Chondrocyte (in vitro differentiated cells): Measurements from ENCODE around the gene NME2. TPM values are rescaled to one million over a fixed set of nuclear protein-coding genes. Genes with fewer than 3 reads are reported as not detected.

Source experiments
- DNase-seq: peaks from one replicate; pipeline ENCODE4 v3.0.0; 2021; ENCODE audit warnings: mixed read lengths, low spot score
- H3K27ac Mint-ChIP-seq: one replicate; pipeline ENCODE4 v1.8.0; 2021; ENCODE audit warnings: mild to moderate bottlenecking, moderate library complexity, mixed read lengths; ENCODE audit not compliant: unreplicated experiment
- H3K27me3 Mint-ChIP-seq: 2 replicates; pipeline ENCODE4 v1.8.0; 2021; ENCODE audit warnings: low read depth, mixed read lengths
- H3K36me3 Mint-ChIP-seq: 2 replicates; pipeline ENCODE4 v1.8.0; 2021; ENCODE audit warnings: low read depth, mixed read lengths
- H3K4me1 Mint-ChIP-seq: 2 replicates; pipeline ENCODE4 v1.8.0; 2021; ENCODE audit warnings: low read depth, mild to moderate bottlenecking, mixed read lengths
- H3K4me3 Mint-ChIP-seq: one replicate; pipeline ENCODE4 v1.8.0; 2021; ENCODE audit warnings: mild to moderate bottlenecking, moderate library complexity, mixed read lengths; ENCODE audit not compliant: unreplicated experiment
- H3K9me3 Mint-ChIP-seq: 2 replicates; pipeline ENCODE4 v1.8.0; 2021; ENCODE audit warnings: low read depth, mixed read lengths
- CTCF ChIP-seq: fragments of 200-600 bp; sonication (generic); IDR thresholded peaks from 2 replicates; pipeline ENCODE4 v1.5.0; 2021; ENCODE audit warnings: antibody characterized with exemption, mild to moderate bottlenecking, moderate library complexity
- total RNA-seq: library from RNA; stranded (reverse); gene quantifications from 3 replicates; pipeline ENCODE4 v1.2.1, GENCODE V29; 2021

NME2 gene
- total RNA-seq, 1 donor from 2014 or later, result 751 TPM

GRCh38 chr17:51147650-51148049 lies 18.6 kb upstream of the NME2 start:
- H3K36me3 Mint-ChIP-seq, result no peaks in the 10 kb centered on the region

GRCh38 chr17:51149163-51149562 lies 17.0 kb upstream of the NME2 start:
- TF ChIP-seq CTCF, result no peak
- Mint-ChIP-seq H3K4me1 (no peaks in the 10 kb centered on the region), H3K27ac (no peak overlapping the region), H3K9me3 (no peaks in the 10 kb centered on the region), H3K4me3 (no peak overlapping the region), H3K36me3 (no peaks in the 10 kb centered on the region), H3K27me3 (no peaks in the 10 kb centered on the region)
- DNase-seq, result no peak

More at GRCh38 chr17:51147650-51148049, 18.6 kb upstream of the NME2 start:
- no peaks in the 10 kb centered on the region for H3K4me1 Mint-ChIP-seq
- TF ChIP-seq CTCF, result no peak
- no peak overlapping the region for H3K27ac Mint-ChIP-seq
- no peak for DNase-seq
- no peaks in the 10 kb centered on the region for H3K9me3 Mint-ChIP-seq
- H3K27me3 Mint-ChIP-seq, result no peaks in the 10 kb centered on the region
- H3K4me3 Mint-ChIP-seq, result no peak overlapping the region

- Mint-ChIP-seq H3K36me3 (no peaks in the 10 kb centered on the region), H3K4me3 (no peak overlapping the region), H3K27ac (no peak overlapping the region), H3K9me3 (no peaks in the 10 kb centered on the region), H3K27me3 (no peaks in the 10 kb centered on the region), H3K4me1 (peaks cover 7% of the 10 kb centered on the region)
- no peak for TF ChIP-seq CTCF
- no peak for DNase-seq
These were observed 15.3 kb upstream of the NME2 start for GRCh38 chr17:51150932-51151331.

- H3K27me3 Mint-ChIP-seq, result no peaks in the 10 kb centered on the region
- H3K36me3 Mint-ChIP-seq, result peaks cover 4% of the 10 kb centered on the region
- H3K27ac Mint-ChIP-seq, result no peak overlapping the region
- no peak for TF ChIP-seq CTCF
- DNase-seq, result no peak
- H3K4me1 Mint-ChIP-seq, result peaks cover 8% of the 10 kb centered on the region
- no peaks in the 10 kb centered on the region for H3K9me3 Mint-ChIP-seq
- H3K4me3 Mint-ChIP-seq, result no peak overlapping the region
These were observed 13.4 kb upstream of the NME2 start for GRCh38 chr17:51152766-51153209.

- no peak within 1 kb of the TSS for H3K27ac Mint-ChIP-seq
- H3K4me1 Mint-ChIP-seq, result peaks cover 8% of the 10 kb centered on the region
- no peaks in the 10 kb centered on the region for H3K9me3 Mint-ChIP-seq
- no peak within 1 kb of the TSS for H3K4me3 Mint-ChIP-seq
- no peaks in the 10 kb centered on the region for H3K27me3 Mint-ChIP-seq
- peak; percentile 98 for DNase-seq
- peak; percentile 97 for TF ChIP-seq CTCF
- peaks cover 4% of the 10 kb centered on the region for H3K36me3 Mint-ChIP-seq
These were observed 12.8 kb upstream of the NME2 start, which contains the start of gene NME1 for GRCh38 chr17:51153210-51154072. Gene NME1, plus strand, starts transcription at chr17:51153559. Its CDS starts 2,096 bp downstream, at chr17:51155655.
